Central memory CD8-positive, alpha-beta T cell (primary cell): Measurements from ENCODE around the gene ZNF746.

ENCODE experiments used
- ATAC-seq: fragments of 150-1000 bp; cut with Tn5 transposase; replicated peaks from 2 replicates; pipeline ENCODE4 v1.10.0; 2022; ENCODE audit warnings: mild to moderate bottlenecking, moderate FRiP score, moderate number of reproducible peaks; ENCODE audit not compliant: poor library complexity, severe bottlenecking; ENCODE audit errors: extremely low read depth
- DNase-seq, 2 donors: peaks; one replicate each; pipeline ENCODE4 v3.0.0; 2021; ENCODE audit warnings: low spot score in 2 of 2
- H3K27ac Mint-ChIP-seq: one replicate; pipeline ENCODE4 v1.8.0; 2022; ENCODE audit warnings: low read depth, mild to moderate bottlenecking, moderate library complexity, mixed read lengths
- H3K27me3 Mint-ChIP-seq: one replicate; pipeline ENCODE4 v1.8.0; 2022; ENCODE audit warnings: mixed read lengths
- H3K36me3 Mint-ChIP-seq: one replicate; pipeline ENCODE4 v1.8.0; 2022; ENCODE audit warnings: mild to moderate bottlenecking, moderate library complexity, mixed read lengths; ENCODE audit not compliant: insufficient read depth
- H3K4me1 Mint-ChIP-seq: one replicate; pipeline ENCODE4 v1.8.0; 2022; ENCODE audit warnings: mixed read lengths
- H3K4me3 Mint-ChIP-seq: one replicate; pipeline ENCODE4 v1.8.0; 2022; ENCODE audit warnings: mild to moderate bottlenecking, moderate library complexity, mixed read lengths
- H3K9me3 Mint-ChIP-seq: one replicate; pipeline ENCODE4 v1.8.0; 2022; ENCODE audit warnings: mixed read lengths

The ZNF746 gene

DNA sequence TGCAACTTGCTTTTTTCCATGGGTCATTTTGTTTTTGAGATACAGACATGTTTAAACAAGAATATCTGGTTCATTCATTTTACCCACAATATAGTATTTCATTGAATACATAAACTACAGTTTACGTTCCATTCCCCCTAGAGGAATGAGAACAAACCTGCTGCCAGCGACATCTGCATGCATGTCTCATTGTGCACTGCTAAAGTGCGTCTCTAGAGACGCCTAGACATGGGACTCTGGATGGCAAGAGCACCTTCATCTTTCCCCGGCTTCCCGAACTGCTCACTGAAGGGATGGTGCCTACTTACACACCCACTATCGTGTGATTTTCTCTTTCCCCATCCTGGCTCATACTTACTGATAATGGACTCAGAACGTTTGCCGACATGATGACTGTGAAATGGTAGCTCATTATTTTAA lies 35.5 kb downstream of the ZNF746 start:
- Mint-ChIP-seq H3K27ac (no peak overlapping the region), H3K36me3 (peaks cover 6% of the 10 kb centered on the region), H3K27me3 (peaks cover 28% of the 10 kb centered on the region), H3K4me1 (peaks cover 15% of the 10 kb centered on the region), H3K9me3 (no peaks in the 10 kb centered on the region), H3K4me3 (peak overlapping the region; percentile 43)
- no peak for DNase-seq
- ATAC-seq = no peak

DNA sequence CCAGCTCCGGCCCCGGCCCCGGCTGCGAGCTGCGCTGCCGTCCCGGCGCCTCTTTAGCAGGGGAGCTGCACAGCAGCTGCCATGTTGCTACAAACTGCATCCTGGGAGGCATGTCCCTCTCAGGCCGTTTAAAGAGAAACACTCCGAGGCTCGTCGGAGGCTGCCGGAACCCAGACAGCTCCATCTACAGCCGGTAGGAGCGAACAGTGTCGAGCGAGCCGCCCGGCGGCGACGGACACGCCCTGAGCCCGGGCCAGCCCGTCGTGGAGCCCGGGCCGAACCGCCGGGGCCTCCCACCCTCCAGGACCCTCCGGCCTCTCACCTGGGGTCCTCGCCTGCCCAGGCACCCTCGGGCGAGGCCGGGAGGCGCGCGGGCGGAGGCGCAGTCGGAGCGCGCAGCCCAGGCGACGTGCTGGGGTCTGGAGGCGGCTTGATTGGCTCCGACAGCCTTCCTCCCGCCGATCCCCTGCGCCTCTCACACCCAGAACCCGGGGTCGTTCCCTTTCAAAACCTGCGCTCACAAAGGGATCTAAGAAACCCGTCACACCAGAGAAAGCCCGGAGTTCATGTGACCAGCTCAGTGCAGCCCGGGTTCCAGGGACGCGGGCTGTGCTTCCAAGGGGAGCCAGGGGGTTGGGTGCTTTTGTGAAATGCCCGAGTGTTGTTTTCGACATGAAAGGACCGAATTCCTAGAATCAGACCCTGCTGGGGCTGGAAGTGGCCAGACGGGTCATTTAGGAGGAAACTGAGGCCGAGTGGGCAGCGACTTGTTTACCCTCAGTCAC lies 36.9 kb downstream of the ZNF746 start, which contains the start of gene ZNF777:
Gene ZNF777 (minus strand): TSS at position 570 of the 785 bp plus-strand sequence. CDS start 5,040 bp downstream, outside the sequence.
- peak within 1 kb of the TSS; percentile 81 for H3K4me3 Mint-ChIP-seq

DNA sequence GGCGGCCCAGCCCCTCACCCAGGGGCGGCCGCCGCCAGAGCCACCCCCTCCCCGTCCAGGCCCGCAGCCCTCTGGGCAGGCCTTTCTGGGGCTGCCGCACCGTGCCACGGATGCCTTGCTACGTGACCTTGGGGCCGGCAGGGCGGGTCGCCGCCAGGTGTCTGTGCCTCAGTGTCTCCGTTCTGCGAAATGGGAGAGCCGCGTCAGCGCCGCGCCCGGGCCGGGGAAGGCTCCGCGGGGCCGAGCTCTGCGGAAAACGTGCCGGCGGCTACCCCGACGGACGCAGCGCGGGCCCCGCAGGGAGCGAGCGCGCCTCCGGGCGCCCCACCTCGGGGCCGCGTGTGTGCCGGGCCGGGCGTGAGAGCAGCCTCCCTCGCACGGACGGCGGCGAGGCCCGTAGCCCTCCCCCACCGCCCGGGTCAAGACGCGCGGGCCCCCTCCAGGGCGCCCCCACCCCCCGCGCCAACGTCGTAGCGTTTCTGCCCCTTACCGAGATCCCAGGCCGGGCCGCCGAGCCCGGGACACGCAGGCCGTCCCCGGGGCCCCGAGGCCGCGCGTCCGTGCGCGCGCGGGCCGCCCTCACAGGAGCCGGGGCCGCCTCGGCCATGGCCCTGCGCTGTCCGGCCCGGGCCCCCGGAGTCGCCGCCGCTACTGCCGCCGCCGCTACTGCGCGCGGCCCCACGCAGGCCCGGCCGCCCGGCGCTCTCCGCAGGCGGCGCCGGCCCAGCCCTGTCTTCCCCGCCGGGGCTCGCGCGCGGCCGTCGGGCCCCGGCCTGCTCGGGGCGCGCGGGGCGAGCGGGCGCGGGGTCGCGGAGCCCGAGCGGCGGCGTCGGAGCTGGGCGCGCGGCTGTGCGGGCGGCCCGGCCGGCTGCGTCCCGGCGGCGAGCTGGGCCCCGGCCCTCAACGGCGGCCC lies 37.8 kb downstream of the ZNF746 start:
- H3K36me3 Mint-ChIP-seq = peaks cover 15% of the 10 kb centered on the region

More for the DNA sequence above, 36.9 kb downstream of the ZNF746 start, which contains the start of gene ZNF777:
- H3K4me1 Mint-ChIP-seq = peaks cover 15% of the 10 kb centered on the region
- DNase-seq = peak; percentile 64 to 69
- peak within 1 kb of the TSS; percentile 48 for H3K27ac Mint-ChIP-seq
- H3K9me3 Mint-ChIP-seq = no peaks in the 10 kb centered on the region
- H3K36me3 Mint-ChIP-seq = peaks cover 10% of the 10 kb centered on the region
- ATAC-seq = peak; percentile 100
- H3K27me3 Mint-ChIP-seq = peaks cover 16% of the 10 kb centered on the region

DNA sequence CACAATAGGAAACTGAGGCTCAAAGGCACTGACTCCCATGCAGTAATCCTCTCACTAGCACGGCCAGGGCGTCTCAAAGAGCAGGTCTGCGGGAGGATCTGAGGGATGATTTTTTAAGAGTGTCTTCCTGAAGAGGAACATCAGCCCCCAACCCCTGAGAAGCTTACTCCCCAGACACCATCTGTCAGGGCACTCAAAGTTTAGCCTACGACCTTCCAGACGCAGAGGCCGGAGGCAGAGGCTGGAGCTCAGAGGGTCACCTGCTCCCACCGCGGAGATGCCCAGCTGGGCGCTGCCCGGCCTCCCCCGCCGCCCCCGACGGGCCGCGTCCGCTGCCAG lies 38.4 kb downstream of the ZNF746 start:
- no peak for DNase-seq
- no peak for ATAC-seq
- H3K9me3 Mint-ChIP-seq = no peaks in the 10 kb centered on the region
- peaks cover 21% of the 10 kb centered on the region for H3K36me3 Mint-ChIP-seq
- peak overlapping the region; percentile 63 for H3K4me3 Mint-ChIP-seq
- H3K27ac Mint-ChIP-seq = no peak overlapping the region
- peaks cover 15% of the 10 kb centered on the region for H3K4me1 Mint-ChIP-seq
- H3K27me3 Mint-ChIP-seq = peaks cover 2% of the 10 kb centered on the region

More for the DNA sequence above, 37.8 kb downstream of the ZNF746 start:
- Mint-ChIP-seq H3K27ac (no peak overlapping the region), H3K4me1 (peaks cover 15% of the 10 kb centered on the region), H3K9me3 (no peaks in the 10 kb centered on the region), H3K27me3 (peaks cover 9% of the 10 kb centered on the region), H3K4me3 (peak overlapping the region; percentile 81)
- ATAC-seq = peak; percentile 15
- DNase-seq = no peak

DNA sequence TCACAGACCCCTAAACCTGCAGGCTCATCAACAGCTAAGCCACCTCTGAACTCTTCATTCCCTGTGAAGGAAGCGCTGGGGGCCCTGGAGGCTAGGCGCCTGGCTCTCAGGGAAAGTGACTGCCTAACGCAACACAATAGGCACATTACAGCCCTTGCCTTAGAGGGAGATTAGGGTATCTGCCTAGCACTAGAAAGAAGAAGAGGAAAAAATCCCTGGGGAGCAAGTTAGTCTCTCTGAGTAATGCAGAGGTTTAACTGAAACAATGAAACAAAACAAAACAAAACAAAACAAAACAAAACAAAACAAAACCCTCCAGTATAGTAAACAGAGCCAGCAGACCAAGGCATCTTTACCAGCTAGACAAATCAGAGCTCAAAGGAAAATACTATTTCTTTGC lies 39.4 kb downstream of the ZNF746 start:
- no peaks in the 10 kb centered on the region for H3K9me3 Mint-ChIP-seq
- H3K4me1 Mint-ChIP-seq = peaks cover 15% of the 10 kb centered on the region
- peaks cover 26% of the 10 kb centered on the region for H3K36me3 Mint-ChIP-seq
- H3K27ac Mint-ChIP-seq = no peak overlapping the region
- ATAC-seq (no peak), DNase-seq (no peak)
- H3K4me3 Mint-ChIP-seq = peak overlapping the region; percentile 63
- H3K27me3 Mint-ChIP-seq = no peaks in the 10 kb centered on the region

DNA sequence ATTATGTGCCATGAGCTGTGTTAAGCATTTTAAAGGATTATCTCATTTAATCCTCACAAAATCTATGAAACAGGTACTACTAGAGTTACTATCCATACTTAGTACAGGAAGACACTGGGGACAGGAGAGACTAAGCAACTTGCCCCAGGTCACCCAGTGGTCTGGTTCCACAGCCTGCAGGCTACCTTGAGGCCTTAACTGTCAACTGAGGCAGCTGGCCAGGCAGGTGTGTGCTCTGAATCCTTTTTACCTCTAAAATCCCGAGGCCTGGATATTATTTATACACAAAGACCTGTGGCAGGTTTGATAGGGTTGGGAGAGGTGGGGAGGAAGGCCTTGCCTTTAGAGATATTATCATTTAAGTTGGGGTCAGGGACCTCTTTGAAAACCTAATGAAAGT lies 39.8 kb downstream of the ZNF746 start:
- ATAC-seq (no peak), DNase-seq (no peak)
- Mint-ChIP-seq H3K36me3 (peaks cover 29% of the 10 kb centered on the region), H3K4me1 (peaks cover 15% of the 10 kb centered on the region), H3K27ac (no peak overlapping the region), H3K4me3 (peak overlapping the region; percentile 63), H3K27me3 (no peaks in the 10 kb centered on the region), H3K9me3 (no peaks in the 10 kb centered on the region)

DNA sequence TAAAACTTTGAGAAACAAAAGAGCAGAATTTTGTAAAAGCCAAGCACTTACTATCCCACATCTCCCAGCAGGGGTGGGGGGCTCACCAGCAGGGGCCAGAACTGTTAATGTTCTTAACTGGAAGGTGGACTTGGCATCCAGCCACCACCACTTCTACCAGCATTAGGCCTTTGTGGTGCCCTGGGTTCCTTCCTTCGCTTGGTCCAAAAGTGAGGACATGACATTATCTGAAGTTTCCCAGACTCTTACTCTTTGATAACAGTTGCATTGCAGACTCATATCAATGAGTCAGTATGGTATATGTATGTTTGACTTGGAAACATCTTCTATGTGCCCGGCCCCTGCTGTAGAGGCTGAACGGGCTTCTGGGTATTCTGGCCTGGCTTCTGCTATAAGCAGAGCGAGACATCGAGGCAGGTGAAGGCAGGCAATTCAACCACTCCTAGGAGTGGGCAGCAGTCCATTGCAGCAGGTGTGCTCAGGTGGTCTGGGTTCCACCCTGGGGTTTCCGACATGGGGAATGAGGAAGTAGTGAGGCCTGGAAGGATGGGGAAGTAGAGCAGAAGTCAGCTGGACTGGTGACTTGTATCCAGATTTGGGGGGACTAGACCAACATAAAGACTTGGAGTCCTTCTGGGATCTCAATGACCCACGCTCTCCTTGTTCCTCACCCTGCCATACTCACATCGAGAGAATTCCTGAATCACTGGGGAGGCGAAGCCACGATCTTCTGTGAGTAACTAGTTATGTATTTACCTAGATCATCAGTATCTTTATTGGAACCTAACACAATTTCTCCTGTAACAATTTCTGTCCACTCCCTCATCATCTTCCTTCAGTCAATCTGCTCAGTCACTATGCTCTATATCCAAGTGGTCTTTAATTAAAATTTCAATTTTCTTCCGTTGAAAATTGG lies 40.8 kb downstream of the ZNF746 start:
- Mint-ChIP-seq H3K9me3 (no peaks in the 10 kb centered on the region), H3K27me3 (no peaks in the 10 kb centered on the region), H3K36me3 (peaks cover 35% of the 10 kb centered on the region), H3K27ac (no peak overlapping the region), H3K4me1 (peaks cover 15% of the 10 kb centered on the region), H3K4me3 (no peak overlapping the region)
- DNase-seq = no peak
- ATAC-seq = no peak

DNA sequence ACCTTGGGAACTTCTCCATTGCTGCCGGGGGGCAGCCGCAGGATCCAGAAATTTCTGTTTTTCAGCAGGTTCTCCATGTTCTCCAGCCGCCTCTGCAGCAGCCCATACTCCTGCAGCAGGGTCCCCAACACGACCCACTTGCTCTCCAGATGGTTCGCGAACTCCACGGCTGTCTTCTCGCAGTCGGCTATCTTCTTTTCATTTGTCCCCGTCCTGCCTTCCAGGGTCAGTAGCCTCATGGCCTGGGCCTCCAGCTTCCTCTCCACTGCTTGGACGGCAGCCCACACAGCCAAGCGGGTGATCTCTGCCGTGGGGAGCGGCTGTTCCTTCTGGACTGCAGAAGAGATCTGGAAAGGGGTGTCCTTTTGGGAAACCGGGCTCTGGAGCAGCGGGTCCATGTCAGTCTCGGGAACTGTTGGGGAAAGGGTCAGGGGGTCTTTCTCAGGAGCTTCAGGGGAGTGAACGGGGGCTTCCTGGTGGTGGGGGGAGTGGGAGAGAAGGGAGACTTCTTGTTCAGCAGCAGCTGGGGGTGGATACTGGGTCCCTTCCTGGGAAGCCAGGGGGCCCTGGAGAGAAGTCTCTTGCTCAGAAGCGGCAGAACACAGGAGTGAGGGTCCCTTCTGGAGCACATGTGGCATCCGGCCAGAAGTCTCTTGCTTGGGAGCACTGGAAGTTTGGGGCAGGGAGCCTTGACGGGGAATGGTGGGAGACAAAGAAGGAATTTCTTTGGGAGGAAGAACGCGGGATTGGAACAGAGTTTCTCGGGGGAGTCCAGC lies 42.2 kb downstream of the ZNF746 start:
- Mint-ChIP-seq H3K4me3 (no peak overlapping the region), H3K4me1 (peaks cover 14% of the 10 kb centered on the region), H3K27me3 (no peaks in the 10 kb centered on the region), H3K27ac (no peak overlapping the region), H3K9me3 (no peaks in the 10 kb centered on the region), H3K36me3 (peaks cover 38% of the 10 kb centered on the region)
- ATAC-seq (no peak), DNase-seq (no peak)

DNA sequence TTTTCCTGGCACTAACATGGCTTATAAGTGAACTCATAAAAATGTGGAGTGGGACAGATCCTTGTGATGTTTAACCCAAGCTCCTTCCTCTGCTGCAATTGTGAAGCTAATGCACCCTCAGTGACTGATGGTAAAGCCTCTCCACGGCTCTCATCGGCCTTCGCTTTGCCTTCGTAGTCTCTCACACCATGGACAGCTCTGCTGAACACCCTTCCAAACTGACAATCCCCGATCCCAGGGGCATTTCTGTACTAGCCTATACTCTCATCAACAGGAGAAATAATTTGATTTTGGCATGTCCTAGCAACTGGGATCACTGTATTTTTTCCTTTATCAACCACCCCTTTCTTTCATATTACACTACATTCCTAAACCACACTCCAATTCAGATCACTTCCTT lies 42.9 kb downstream of the ZNF746 start:
- ATAC-seq (no peak), DNase-seq (no peak)
- peaks cover 14% of the 10 kb centered on the region for H3K4me1 Mint-ChIP-seq
- H3K27me3 Mint-ChIP-seq = no peaks in the 10 kb centered on the region
- H3K4me3 Mint-ChIP-seq = no peak overlapping the region
- peaks cover 44% of the 10 kb centered on the region for H3K36me3 Mint-ChIP-seq
- H3K9me3 Mint-ChIP-seq = no peaks in the 10 kb centered on the region
- no peak overlapping the region for H3K27ac Mint-ChIP-seq

DNA sequence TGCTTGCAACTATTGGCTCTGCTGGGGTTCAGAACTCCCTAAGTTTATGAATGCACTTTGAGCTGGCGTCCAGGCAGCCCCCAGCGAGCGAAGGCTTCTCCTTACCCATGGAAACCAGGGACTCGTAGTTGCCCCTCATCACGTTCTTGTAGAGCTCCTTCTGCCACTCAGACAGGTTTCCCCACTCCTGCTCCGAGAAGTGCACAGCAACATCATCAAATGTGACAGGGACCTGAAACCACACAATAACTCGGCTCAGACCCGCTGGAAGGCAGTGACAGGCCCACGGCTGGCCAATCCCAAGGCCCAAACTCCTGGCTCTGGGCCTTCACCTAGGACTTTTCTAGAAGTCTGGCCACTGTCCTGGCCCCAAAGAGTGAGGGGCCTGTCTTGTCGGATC lies 43.6 kb downstream of the ZNF746 start:
- H3K27me3 Mint-ChIP-seq = no peaks in the 10 kb centered on the region
- ATAC-seq (no peak), DNase-seq (peak in 1 of 2 donors; percentile 0)
- H3K4me3 Mint-ChIP-seq = no peak overlapping the region
- peaks cover 52% of the 10 kb centered on the region for H3K36me3 Mint-ChIP-seq
- H3K9me3 Mint-ChIP-seq = no peaks in the 10 kb centered on the region
- H3K27ac Mint-ChIP-seq = no peak overlapping the region
- H3K4me1 Mint-ChIP-seq = peaks cover 14% of the 10 kb centered on the region

DNA sequence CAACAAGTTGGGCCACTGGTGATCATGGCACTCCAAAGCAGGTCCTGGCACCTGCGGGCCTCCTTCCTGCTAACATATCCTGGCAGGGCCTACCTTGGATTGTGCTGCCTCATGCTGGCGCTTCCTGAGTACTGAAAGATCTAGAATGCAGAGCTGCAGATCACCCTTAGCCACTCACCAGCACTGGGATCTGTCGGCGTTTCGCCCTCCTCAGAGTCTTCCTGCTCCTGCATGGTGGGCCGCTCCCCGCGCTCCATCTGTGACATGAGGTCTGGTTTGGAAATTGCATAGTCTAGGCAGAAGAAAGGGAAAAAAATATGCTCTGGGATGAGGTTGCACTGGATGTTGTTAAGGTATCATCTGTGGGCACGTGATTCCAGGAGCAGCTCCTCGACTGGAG lies 46.8 kb downstream of the ZNF746 start:
- peaks cover 59% of the 10 kb centered on the region for H3K36me3 Mint-ChIP-seq
- no peak overlapping the region for H3K27ac Mint-ChIP-seq
- H3K9me3 Mint-ChIP-seq = no peaks in the 10 kb centered on the region
- no peak overlapping the region for H3K4me3 Mint-ChIP-seq
- H3K27me3 Mint-ChIP-seq = no peaks in the 10 kb centered on the region
- H3K4me1 Mint-ChIP-seq = peaks cover 5% of the 10 kb centered on the region
- DNase-seq (no peak), ATAC-seq (no peak)
